ENCODE results near the gene DNLZ. TPM values are rescaled to one million over a fixed set of nuclear protein-coding genes. Genes with fewer than 3 reads are reported as not detected.

DNLZ gene
- total RNA-seq, 1 donor from 2014 or later: 27.1 TPM

GRCh38 chr9:136377341-136378169, 14.0 kb upstream of the DNLZ start:
- Mint-ChIP-seq H3K9me3 (no peaks in the 10 kb centered on the region), H3K36me3 (ENCODE audit: low read depth) (peaks cover 24% of the 10 kb centered on the region), H3K4me3 (no peak overlapping the region), H3K27me3 (no peaks in the 10 kb centered on the region), H3K27ac (no peak overlapping the region), H3K4me1 (peaks cover 8% of the 10 kb centered on the region)
- no peak for DNase-seq
- POLR2A ChIA-PET: no interaction called here
- TF ChIP-seq, protein P1, sequence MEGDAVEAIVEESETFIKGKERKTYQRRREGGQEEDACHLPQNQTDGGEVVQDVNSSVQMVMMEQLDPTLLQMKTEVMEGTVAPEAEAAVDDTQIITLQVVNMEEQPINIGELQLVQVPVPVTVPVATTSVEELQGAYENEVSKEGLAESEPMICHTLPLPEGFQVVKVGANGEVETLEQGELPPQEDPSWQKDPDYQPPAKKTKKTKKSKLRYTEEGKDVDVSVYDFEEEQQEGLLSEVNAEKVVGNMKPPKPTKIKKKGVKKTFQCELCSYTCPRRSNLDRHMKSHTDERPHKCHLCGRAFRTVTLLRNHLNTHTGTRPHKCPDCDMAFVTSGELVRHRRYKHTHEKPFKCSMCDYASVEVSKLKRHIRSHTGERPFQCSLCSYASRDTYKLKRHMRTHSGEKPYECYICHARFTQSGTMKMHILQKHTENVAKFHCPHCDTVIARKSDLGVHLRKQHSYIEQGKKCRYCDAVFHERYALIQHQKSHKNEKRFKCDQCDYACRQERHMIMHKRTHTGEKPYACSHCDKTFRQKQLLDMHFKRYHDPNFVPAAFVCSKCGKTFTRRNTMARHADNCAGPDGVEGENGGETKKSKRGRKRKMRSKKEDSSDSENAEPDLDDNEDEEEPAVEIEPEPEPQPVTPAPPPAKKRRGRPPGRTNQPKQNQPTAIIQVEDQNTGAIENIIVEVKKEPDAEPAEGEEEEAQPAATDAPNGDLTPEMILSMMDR (IDR thresholded peaks at IDR 0.05): no peak
- intact Hi-C loops (cut with micrococcal nuclease): no loop called here
- ATAC-seq (ENCODE audit: low read depth): no peak
- CTCF ChIA-PET: no interaction called here

GRCh38 chr9:136376457-136376856, 12.9 kb upstream of the DNLZ start:
- peaks cover 9% of the 10 kb centered on the region for H3K4me1 Mint-ChIP-seq
- no peaks in the 10 kb centered on the region for H3K9me3 Mint-ChIP-seq
- no peak overlapping the region for H3K27ac Mint-ChIP-seq
- H3K4me3 Mint-ChIP-seq: no peak overlapping the region
- ChIA-PET POLR2A (no interaction called here), CTCF (no interaction called here)
- no peaks in the 10 kb centered on the region for H3K27me3 Mint-ChIP-seq
- no peak for DNase-seq
- peaks cover 17% of the 10 kb centered on the region for H3K36me3 Mint-ChIP-seq (ENCODE audit: low read depth)
- intact Hi-C loops (cut with micrococcal nuclease): no loop called here
- ATAC-seq (ENCODE audit: low read depth): no peak
- TF ChIP-seq, protein P1 (IDR thresholded peaks at IDR 0.05): no peak

GRCh38 chr9:136375096-136375495, 11.6 kb upstream of the DNLZ start:
- intact Hi-C loops (cut with micrococcal nuclease): no loop called here
- Mint-ChIP-seq H3K27me3 (no peaks in the 10 kb centered on the region), H3K4me3 (no peak overlapping the region), H3K4me1 (peaks cover 9% of the 10 kb centered on the region), H3K9me3 (no peaks in the 10 kb centered on the region), H3K27ac (no peak overlapping the region), H3K36me3 (ENCODE audit: low read depth) (peaks cover 12% of the 10 kb centered on the region)
- no peak for DNase-seq
- POLR2A ChIA-PET: no interaction called here
- TF ChIP-seq, protein P1 (IDR thresholded peaks at IDR 0.05): no peak
- CTCF ChIA-PET: no interaction called here
- ATAC-seq (ENCODE audit: low read depth): no peak

DNA sequence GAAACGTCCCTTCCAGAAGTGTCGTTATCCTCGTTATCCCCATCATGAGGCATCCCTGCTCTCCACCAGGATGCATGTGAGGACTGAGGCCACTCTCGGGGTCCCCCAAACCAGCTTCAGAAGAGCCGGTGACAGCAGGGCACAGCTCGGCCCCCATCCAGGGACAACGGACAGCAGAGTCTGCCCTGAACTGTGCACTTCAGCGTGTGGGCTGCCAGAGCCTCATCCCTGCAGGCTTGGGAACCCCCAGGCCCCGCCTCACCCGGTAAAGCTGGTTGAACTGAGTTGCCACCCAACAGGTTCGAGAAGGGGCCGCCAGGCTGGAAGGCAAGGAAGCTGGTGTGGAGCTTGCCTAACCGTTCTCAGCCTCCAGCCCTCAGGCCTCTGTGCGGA, 10.6 kb upstream of the DNLZ start:
- TF ChIP-seq, protein P1 (IDR thresholded peaks at IDR 0.05): no peak
- ChIA-PET CTCF (no interaction called here), POLR2A (no interaction called here)
- intact Hi-C loops (cut with micrococcal nuclease): no loop called here
- H3K4me3 Mint-ChIP-seq: no peak overlapping the region
- peaks cover 9% of the 10 kb centered on the region for H3K4me1 Mint-ChIP-seq
- no peaks in the 10 kb centered on the region for H3K9me3 Mint-ChIP-seq
- H3K27me3 Mint-ChIP-seq: no peaks in the 10 kb centered on the region
- ATAC-seq (ENCODE audit: low read depth) (no peak), DNase-seq (no peak)
- peaks cover 9% of the 10 kb centered on the region for H3K36me3 Mint-ChIP-seq (ENCODE audit: low read depth)
- H3K27ac Mint-ChIP-seq: no peak overlapping the region

- H3K4me1 Mint-ChIP-seq: peaks cover 9% of the 10 kb centered on the region
- CTCF ChIA-PET: no interaction called here
- DNase-seq: no peak
Measured at GRCh38 chr9:136373300-136374182, 10.0 kb upstream of the DNLZ start, which contains the start of gene CARD9. CARD9 (minus strand) TSS chr9:136373669; CDS start chr9:136372078, 1,591 bp downstream.

More at GRCh38 chr9:136373300-136374182, 10.0 kb upstream of the DNLZ start, which contains the start of gene CARD9:
- Mint-ChIP-seq H3K4me3 (no peak within 1 kb of the TSS), H3K36me3 (ENCODE audit: low read depth) (peaks cover 5% of the 10 kb centered on the region), H3K27me3 (no peaks in the 10 kb centered on the region), H3K9me3 (no peaks in the 10 kb centered on the region), H3K27ac (no peak within 1 kb of the TSS)
- TF ChIP-seq, protein P1 (IDR thresholded peaks at IDR 0.05): no peak
- intact Hi-C loops (cut with micrococcal nuclease): no loop called here
- POLR2A ChIA-PET: no interaction called here
- ATAC-seq (ENCODE audit: low read depth): no peak

All from activated B cell treated with CpG ODN at 0.5 μM for 24 hours (primary cell).